Measurements from ENCODE around the gene RITA1. TPM values are rescaled to one million over a fixed set of nuclear protein-coding genes. Genes with fewer than 3 reads are reported as not detected.
"Not testable (repeated sequence)": the region's sequence is repeated elsewhere in the genome, so short reads cannot be mapped to it uniquely, and the experiment has no call there.

Gene RITA1
- total and polyA plus RNA-seq, 2 experiments from 2014 or later = 20.0 to 40.4 TPM

DNA sequence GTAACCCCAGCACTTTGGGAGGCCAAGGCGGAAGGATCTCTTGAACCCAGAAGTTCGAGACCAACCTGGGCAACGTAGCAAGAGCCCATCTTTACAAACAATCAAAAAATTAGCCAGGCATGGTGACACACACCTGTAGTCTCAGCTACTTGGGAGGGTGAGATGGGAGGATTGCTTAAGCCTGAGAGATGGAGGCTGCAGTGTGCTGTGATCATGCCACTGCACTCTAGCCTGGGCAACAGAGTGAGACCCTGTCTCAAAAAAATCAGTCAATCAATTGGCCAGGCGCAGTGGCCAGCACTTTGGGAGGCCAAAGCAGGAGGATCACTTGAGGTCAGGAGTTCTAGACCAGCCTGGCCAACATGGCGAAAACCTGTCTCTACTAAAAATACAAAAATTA lies 21.3 kb downstream of the RITA1 start:
- H3K27ac ChIP-seq (ENCODE audit: low read depth); H3K4me1 ChIP-seq (ENCODE audit: insufficient read depth); H3K36me3 Mint-ChIP-seq (ENCODE audit: low read depth); H4K20me1 ChIP-seq (replicated peaks; ENCODE audit: insufficient read depth); DNase-seq (ENCODE audit: low spot score); H3K79me2 ChIP-seq (replicated peaks; ENCODE audit: insufficient read depth); H3K9me2 ChIP-seq (ENCODE audit: insufficient read depth); H3F3A ChIP-seq (replicated peaks; ENCODE audit: low read depth); H3K27me3 ChIP-seq (ENCODE audit: insufficient read depth); H3K4me1 Mint-ChIP-seq; H3K27me3 Mint-ChIP-seq (ENCODE audit: insufficient read depth, low read depth, poor library complexity); ATAC-seq; H3K4me3 ChIP-seq; H3K4me2 ChIP-seq; H2AFZ ChIP-seq; H3K9me3 Mint-ChIP-seq; H3K4me3 Mint-ChIP-seq; H3K36me3 ChIP-seq (ENCODE audit: insufficient read depth): not testable (repeated sequence)
- H3K27ac Mint-ChIP-seq = 0 out of 2 replicates have a peak overlapping the region, but pooled peaks have one; percentile 63

DNA sequence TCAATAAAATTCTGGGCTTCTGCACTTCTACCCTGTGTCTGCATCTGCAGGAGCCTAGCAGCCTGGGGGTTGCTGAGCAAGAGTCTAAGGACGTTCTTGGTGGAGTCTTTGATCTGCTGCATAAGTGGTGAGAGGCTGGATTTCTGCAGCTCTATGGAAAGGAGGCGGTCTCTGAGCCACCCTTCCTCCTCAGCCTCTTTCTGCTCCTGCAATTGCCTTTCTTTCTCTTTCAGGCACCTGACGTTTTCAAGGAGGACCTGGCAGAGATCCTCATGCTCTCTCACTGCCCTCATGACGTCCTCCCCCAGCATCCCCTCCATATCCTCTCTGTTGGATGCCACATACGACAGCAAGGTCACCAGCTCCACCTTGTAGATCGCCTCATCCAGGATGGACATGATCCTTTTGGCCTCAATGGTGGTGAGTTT lies 22.1 kb downstream of the RITA1 start:
- H3K4me3 Mint-ChIP-seq = no peak overlapping the region
- no peaks in the 10 kb centered on the region for H3K79me2 ChIP-seq (replicated peaks; ENCODE audit: insufficient read depth)
- no peaks in the 10 kb centered on the region for H3K36me3 ChIP-seq (ENCODE audit: insufficient read depth)
- peaks cover 6% of the 10 kb centered on the region; the same call in 2 of the 3 replicates for H3K9me3 Mint-ChIP-seq
- peaks cover 5% of the 10 kb centered on the region for H3K27me3 Mint-ChIP-seq (ENCODE audit: insufficient read depth, low read depth, poor library complexity)
- H3K27me3 ChIP-seq (ENCODE audit: insufficient read depth) = no peaks in the 10 kb centered on the region
- DNase-seq (ENCODE audit: low spot score) (no peak), ATAC-seq (no peak)
- no peak overlapping the region for H3K27ac ChIP-seq (ENCODE audit: low read depth)
- no peak overlapping the region; the same call in 1 of the 2 replicates for H3K27ac Mint-ChIP-seq
- no peaks in the 10 kb centered on the region for H3K9me2 ChIP-seq (ENCODE audit: insufficient read depth)
- no peaks in the 10 kb centered on the region for H3K4me1 ChIP-seq (ENCODE audit: insufficient read depth)
- peaks cover 6% of the 10 kb centered on the region for H3K36me3 Mint-ChIP-seq (ENCODE audit: low read depth)
- TF ChIP-seq STAT1 (IDR thresholded peaks at IDR 0.05; ENCODE audit: unreplicated experiment) (no peak), NANOG (IDR thresholded peaks at IDR 0.05; ENCODE audit: borderline replicate concordance) (no peak), CREB1 (CRISPR knock-in tag; IDR thresholded peaks at IDR 0.05; ENCODE audit: low read depth) (no peak), JUNB (IDR thresholded peaks at IDR 0.05; ENCODE audit: unreplicated experiment) (no peak), POLR2AphosphoS5 (IDR thresholded peaks at IDR 0.05; ENCODE audit: low read depth) (no peak), ZNF331 (CRISPR knock-in tag; IDR thresholded peaks at IDR 0.05; ENCODE audit: low read depth) (no peak)
- TF ChIP-seq, protein P1, sequence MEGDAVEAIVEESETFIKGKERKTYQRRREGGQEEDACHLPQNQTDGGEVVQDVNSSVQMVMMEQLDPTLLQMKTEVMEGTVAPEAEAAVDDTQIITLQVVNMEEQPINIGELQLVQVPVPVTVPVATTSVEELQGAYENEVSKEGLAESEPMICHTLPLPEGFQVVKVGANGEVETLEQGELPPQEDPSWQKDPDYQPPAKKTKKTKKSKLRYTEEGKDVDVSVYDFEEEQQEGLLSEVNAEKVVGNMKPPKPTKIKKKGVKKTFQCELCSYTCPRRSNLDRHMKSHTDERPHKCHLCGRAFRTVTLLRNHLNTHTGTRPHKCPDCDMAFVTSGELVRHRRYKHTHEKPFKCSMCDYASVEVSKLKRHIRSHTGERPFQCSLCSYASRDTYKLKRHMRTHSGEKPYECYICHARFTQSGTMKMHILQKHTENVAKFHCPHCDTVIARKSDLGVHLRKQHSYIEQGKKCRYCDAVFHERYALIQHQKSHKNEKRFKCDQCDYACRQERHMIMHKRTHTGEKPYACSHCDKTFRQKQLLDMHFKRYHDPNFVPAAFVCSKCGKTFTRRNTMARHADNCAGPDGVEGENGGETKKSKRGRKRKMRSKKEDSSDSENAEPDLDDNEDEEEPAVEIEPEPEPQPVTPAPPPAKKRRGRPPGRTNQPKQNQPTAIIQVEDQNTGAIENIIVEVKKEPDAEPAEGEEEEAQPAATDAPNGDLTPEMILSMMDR (conservative IDR thresholded peaks at IDR 0.05; ENCODE audit: low read depth in 2 of 2) = no peak
- TF ChIP-seq, protein P2, sequence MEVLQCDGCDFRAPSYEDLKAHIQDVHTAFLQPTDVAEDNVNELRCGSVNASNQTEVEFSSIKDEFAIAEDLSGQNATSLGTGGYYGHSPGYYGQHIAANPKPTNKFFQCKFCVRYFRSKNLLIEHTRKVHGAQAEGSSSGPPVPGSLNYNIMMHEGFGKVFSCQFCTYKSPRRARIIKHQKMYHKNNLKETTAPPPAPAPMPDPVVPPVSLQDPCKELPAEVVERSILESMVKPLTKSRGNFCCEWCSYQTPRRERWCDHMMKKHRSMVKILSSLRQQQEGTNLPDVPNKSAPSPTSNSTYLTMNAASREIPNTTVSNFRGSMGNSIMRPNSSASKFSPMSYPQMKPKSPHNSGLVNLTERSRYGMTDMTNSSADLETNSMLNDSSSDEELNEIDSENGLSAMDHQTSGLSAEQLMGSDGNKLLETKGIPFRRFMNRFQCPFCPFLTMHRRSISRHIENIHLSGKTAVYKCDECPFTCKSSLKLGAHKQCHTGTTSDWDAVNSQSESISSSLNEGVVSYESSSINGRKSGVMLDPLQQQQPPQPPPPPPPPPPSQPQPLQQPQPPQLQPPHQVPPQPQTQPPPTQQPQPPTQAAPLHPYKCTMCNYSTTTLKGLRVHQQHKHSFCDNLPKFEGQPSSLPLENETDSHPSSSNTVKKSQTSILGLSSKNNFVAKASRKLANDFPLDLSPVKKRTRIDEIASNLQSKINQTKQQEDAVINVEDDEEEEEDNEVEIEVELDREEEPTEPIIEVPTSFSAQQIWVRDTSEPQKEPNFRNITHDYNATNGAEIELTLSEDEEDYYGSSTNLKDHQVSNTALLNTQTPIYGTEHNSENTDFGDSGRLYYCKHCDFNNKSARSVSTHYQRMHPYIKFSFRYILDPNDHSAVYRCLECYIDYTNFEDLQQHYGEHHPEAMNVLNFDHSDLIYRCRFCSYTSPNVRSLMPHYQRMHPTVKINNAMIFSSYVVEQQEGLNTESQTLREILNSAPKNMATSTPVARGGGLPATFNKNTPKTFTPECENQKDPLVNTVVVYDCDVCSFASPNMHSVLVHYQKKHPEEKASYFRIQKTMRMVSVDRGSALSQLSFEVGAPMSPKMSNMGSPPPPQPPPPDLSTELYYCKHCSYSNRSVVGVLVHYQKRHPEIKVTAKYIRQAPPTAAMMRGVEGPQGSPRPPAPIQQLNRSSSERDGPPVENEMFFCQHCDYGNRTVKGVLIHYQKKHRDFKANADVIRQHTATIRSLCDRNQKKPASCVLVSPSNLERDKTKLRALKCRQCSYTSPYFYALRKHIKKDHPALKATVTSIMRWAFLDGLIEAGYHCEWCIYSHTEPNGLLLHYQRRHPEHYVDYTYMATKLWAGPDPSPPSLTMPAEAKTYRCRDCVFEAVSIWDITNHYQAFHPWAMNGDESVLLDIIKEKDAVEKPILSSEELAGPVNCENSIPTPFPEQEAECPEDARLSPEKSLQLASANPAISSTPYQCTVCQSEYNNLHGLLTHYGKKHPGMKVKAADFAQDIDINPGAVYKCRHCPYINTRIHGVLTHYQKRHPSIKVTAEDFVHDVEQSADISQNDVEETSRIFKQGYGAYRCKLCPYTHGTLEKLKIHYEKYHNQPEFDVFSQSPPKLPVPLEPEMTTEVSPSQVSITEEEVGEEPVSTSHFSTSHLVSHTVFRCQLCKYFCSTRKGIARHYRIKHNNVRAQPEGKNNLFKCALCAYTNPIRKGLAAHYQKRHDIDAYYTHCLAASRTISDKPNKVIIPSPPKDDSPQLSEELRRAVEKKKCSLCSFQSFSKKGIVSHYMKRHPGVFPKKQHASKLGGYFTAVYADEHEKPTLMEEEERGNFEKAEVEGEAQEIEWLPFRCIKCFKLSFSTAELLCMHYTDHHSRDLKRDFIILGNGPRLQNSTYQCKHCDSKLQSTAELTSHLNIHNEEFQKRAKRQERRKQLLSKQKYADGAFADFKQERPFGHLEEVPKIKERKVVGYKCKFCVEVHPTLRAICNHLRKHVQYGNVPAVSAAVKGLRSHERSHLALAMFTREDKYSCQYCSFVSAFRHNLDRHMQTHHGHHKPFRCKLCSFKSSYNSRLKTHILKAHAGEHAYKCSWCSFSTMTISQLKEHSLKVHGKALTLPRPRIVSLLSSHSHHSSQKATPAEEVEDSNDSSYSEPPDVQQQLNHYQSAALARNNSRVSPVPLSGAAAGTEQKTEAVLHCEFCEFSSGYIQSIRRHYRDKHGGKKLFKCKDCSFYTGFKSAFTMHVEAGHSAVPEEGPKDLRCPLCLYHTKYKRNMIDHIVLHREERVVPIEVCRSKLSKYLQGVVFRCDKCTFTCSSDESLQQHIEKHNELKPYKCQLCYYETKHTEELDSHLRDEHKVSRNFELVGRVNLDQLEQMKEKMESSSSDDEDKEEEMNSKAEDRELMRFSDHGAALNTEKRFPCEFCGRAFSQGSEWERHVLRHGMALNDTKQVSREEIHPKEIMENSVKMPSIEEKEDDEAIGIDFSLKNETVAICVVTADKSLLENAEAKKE (CRISPR knock-in tag; IDR thresholded peaks at IDR 0.05) = no peak
- TF ChIP-seq, protein P3, sequence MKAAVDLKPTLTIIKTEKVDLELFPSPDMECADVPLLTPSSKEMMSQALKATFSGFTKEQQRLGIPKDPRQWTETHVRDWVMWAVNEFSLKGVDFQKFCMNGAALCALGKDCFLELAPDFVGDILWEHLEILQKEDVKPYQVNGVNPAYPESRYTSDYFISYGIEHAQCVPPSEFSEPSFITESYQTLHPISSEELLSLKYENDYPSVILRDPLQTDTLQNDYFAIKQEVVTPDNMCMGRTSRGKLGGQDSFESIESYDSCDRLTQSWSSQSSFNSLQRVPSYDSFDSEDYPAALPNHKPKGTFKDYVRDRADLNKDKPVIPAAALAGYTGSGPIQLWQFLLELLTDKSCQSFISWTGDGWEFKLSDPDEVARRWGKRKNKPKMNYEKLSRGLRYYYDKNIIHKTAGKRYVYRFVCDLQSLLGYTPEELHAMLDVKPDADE (IDR thresholded peaks at IDR 0.05) = no peak
- TF ChIP-seq, protein P4, sequence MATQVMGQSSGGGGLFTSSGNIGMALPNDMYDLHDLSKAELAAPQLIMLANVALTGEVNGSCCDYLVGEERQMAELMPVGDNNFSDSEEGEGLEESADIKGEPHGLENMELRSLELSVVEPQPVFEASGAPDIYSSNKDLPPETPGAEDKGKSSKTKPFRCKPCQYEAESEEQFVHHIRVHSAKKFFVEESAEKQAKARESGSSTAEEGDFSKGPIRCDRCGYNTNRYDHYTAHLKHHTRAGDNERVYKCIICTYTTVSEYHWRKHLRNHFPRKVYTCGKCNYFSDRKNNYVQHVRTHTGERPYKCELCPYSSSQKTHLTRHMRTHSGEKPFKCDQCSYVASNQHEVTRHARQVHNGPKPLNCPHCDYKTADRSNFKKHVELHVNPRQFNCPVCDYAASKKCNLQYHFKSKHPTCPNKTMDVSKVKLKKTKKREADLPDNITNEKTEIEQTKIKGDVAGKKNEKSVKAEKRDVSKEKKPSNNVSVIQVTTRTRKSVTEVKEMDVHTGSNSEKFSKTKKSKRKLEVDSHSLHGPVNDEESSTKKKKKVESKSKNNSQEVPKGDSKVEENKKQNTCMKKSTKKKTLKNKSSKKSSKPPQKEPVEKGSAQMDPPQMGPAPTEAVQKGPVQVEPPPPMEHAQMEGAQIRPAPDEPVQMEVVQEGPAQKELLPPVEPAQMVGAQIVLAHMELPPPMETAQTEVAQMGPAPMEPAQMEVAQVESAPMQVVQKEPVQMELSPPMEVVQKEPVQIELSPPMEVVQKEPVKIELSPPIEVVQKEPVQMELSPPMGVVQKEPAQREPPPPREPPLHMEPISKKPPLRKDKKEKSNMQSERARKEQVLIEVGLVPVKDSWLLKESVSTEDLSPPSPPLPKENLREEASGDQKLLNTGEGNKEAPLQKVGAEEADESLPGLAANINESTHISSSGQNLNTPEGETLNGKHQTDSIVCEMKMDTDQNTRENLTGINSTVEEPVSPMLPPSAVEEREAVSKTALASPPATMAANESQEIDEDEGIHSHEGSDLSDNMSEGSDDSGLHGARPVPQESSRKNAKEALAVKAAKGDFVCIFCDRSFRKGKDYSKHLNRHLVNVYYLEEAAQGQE (IDR thresholded peaks at IDR 0.05; ENCODE audit: unreplicated experiment) = no peak
- no peaks in the 10 kb centered on the region for H4K20me1 ChIP-seq (replicated peaks; ENCODE audit: insufficient read depth)
- H3K4me2 ChIP-seq = no peak overlapping the region
- no peaks in the 10 kb centered on the region for H3F3A ChIP-seq (replicated peaks; ENCODE audit: low read depth)
- no peak overlapping the region for H2AFZ ChIP-seq
- H3K4me3 ChIP-seq = no peak overlapping the region
- H3K4me1 Mint-ChIP-seq = peaks cover 6% of the 10 kb centered on the region
